HG03064 (cell line): ENCODE data around the gene MEIS2.
"Not testable (repeated sequence)": the region's sequence is repeated elsewhere in the genome, so short reads cannot be mapped to it uniquely, and the experiment has no call there.

Source experiments
- ATAC-seq: cut with Tn5 transposase; IDR thresholded peaks from one replicate; pipeline ENCODE4 v1.9.1; 2021; ENCODE audit warnings: low read depth; ENCODE audit not compliant: unreplicated experiment

Gene MEIS2

DNA sequence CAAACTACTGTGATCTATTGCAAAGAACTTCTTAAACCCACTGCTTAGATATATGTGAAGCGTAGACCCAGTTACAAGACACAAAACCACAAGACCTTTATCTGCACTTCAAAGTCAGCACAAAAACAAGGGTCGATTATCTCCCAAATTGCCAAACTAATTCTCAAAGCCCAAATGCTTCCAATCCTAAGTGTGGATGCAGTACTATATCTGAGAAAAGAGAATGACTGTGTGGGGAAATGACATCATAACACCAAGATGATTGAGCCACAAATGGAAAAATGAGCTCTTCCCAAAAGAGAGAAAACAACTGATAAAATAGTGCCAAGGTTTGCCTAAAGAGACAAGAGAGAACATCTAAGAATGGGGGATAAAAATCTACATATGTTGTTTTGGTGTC, 86.2 kb downstream of the MEIS2 start:
- ATAC-seq, result no peak

- ATAC-seq, result no peak
These were observed 89.8 kb downstream of the MEIS2 start for GRCh38 chr15:37010595-37010994.

DNA sequence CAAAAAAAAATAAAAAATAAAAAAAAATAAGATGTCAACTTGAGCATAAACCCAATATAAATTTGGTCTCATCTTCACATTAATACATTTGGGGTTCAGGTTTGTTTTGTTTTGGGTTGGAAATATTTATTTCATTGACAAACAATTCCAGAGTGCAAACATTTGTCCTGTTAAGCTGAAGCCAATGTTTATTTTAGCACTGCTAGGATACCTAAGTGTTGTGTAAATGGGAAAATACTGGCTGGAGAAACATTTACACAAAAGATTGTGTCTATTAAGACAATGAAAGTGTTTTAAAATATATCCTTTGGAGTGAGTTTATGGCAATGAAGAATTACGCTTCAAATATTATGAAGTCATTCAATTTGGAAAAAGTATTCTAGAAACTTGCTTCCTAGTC, 91.1 kb downstream of the MEIS2 start:
- ATAC-seq, result no peak

DNA sequence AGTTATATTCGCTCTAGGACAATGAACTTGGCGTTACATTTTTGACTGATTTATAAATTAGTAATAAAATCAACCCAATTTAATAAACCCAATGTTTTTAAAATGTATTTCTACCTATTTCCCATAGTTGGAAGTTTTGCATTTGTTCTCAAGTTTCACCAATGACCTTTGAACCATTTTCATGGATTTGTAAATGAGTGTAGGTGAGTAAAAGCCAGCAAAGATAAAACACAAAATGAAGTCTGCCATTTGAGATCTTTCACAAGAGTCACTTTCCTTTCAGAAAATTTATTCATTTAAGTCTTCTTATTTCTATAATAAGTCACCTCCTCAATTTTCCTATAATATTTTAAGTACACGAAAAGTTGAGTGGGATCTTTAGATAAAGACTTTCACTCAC, 92.1 kb downstream of the MEIS2 start:
- no peak for ATAC-seq

DNA sequence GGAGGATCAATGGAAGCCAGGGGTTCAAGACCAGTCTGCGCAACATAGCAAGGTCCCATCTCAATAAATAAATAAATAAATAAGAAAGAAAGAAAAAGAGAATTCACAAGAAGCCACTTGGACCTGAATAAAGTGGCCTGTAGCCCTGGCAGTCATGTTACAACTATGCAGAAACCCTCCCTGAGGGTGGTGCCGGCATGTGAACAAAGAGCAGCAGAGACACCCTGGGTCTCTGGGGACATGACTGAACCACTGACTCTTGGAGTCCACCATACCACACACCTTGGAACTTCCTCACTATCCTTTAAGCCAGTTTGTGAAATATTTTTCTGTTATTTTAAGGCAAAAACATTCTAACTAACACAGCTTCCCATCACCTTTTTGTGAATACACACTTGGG, 93.0 kb downstream of the MEIS2 start:
- no peak for ATAC-seq

- ATAC-seq, result no peak
These were observed 95.2 kb downstream of the MEIS2 start for GRCh38 chr15:37004981-37005735.

GRCh38 chr15:37004373-37004869, 95.9 kb downstream of the MEIS2 start:
- no peak for ATAC-seq

DNA sequence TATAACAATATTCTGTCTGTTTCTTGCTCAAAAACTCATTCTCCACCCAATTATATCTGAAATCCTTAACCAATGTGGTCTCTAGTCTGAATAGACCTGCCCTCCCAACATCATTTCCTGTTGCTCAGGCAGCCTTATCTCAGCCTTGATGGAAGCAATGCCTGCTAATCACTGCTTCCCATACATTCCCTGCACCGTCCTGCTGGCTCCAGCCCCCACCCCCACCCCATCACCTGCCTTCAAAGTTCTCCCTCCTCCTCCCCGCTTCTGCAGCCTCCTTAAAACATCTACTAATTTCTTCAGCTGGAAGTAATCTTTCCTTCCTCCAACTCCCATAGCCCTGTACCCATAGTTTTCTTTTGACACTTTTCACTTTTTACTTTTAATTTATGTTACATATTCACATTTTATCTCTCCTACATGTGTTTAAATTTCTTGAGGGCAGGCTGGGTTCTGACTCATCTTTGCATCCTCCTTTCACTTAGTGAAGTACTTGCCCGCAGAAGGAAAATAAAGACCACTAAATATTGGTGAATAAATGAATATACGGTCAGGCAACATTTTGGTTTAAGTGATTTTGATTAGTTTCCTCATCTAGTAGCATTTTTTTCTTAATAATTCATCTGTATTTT, 98.2 kb downstream of the MEIS2 start:
- ATAC-seq, result no peak

- no peak for ATAC-seq
These were observed 98.9 kb downstream of the MEIS2 start for GRCh38 chr15:37001417-37001816.

GRCh38 chr15:36999778-37000177, 100.6 kb downstream of the MEIS2 start:
- ATAC-seq, result no peak

- ATAC-seq, result no peak
These were observed 103.7 kb downstream of the MEIS2 start for GRCh38 chr15:36996538-36997181.

GRCh38 chr15:36996121-36996520, 104.2 kb downstream of the MEIS2 start:
- no peak for ATAC-seq

- ATAC-seq, result no peak
These were observed 105.6 kb downstream of the MEIS2 start for GRCh38 chr15:36994790-36995189.

GRCh38 chr15:36992454-36992853, 107.9 kb downstream of the MEIS2 start:
- ATAC-seq, result no peak

GRCh38 chr15:36988947-36989346, 111.4 kb downstream of the MEIS2 start:
- ATAC-seq, result no peak

DNA sequence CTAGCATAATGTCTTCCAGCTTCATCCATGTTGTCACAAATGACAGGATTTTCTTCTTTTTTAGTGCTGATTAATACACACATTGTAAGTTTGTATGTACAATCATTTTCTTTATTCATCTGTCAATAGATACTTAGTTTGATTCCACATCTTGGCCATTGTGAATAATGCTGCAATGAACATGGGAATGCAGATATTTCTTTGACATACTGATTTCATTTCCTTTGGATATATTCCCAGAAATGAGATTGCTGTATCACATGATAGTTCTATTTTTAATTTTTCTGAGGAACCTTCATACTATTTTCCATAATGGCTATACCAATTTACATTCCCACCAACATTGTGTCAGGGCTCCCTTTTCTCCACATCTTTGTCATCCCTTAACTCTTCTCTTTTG, 117.9 kb downstream of the MEIS2 start:
- ATAC-seq, result no peak

DNA sequence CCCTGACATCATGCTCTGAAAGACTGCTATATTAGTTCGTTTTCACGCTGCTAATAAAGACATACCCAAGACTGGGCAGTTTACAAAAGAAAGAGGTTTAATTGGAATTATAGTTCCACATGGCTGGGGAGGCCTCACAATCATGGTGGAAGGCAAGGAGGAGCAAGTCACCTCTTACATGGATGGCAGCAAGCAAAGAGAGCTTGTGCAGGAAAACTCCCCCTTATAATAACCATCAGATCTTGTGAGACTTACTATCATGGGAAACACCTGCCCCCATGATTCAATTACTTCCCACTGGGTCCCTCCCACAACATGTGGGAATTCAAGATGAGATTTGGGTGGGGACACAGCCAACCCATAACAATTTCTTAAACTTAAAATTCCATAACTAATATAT, 120.1 kb downstream of the MEIS2 start:
- not testable (repeated sequence) for ATAC-seq

DNA sequence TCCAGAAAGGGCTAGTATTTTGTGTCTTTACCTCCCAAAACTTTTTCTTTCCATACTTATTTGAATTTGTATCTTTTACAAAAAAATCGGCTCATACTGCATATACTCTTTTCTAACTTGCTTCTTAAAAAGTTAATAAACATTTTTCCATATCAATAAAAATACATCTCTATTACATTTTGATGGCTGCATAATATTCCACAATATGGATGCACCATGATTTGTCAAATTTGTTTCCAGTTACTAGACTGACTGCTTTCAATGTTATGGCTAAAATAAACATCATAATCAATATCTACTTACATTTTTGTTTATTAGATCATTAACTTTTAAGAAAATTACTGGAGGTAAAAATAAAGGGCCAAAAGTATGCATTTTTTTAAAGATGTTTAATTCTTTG, 121.7 kb downstream of the MEIS2 start:
- ATAC-seq, result no peak

DNA sequence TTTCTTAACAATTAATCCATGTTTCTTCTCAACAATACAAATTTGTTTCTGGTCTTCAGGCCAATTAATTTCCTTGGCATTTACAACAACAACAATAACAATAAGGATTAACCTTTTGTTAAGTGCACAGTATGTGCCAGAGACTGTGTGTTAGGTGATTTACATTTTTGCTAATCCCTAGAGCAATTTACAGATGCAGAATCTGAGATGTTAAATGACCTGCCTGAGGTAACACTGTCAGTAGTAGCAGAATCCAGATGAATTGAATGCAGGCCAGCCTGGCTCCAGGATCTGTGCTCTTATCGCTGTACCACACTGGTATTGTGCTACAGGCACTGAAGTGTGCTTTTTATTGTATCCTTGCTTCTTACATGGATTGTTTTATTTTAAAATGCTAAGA, 122.2 kb downstream of the MEIS2 start:
- ATAC-seq, result no peak

- ATAC-seq, result no peak
These were observed 122.7 kb downstream of the MEIS2 start for GRCh38 chr15:36977659-36978058.

GRCh38 chr15:36972704-36973103, 127.6 kb downstream of the MEIS2 start:
- ATAC-seq, result no peak

DNA sequence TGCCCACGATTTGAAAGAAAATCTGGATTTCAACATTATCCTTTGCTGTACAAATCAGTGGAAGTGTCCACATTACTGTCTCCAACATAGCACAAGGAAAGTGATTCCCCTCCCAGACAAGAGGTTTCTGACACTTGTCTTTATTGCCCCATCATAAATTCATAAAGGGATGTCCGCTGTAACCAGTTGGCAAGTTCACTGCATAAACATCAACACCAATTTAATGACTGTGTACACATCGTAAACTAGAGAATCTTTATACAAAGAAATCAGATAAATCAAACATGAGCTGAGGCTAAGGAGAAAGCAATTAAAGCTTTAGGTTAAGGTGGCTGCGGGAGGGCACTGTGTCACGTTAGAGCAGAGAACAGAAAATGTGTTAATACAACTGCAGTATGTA, 129.8 kb downstream of the MEIS2 start:
- ATAC-seq, result no peak
